OCI-M2 (cell line): ENCODE data around the gene KCNMB3.
"Not testable (repeated sequence)": the region's sequence is repeated elsewhere in the genome, so short reads cannot be mapped to it uniquely, and the experiment has no call there.

ENCODE experiments used
- DNase-seq: peaks from one replicate; lab custom pipeline; 2025; ENCODE audit not compliant: unreplicated experiment; lab: John Stamatoyannopoulos, UW

Gene KCNMB3

GRCh38 chr3:179265092-179265491, 14.2 kb upstream of the KCNMB3 start:
- no peak for DNase-seq

GRCh38 chr3:179264449-179264848, 13.5 kb upstream of the KCNMB3 start:
- DNase-seq = no peak

GRCh38 chr3:179263134-179263533, 12.2 kb upstream of the KCNMB3 start:
- DNase-seq = no peak

GRCh38 chr3:179260949-179261765, 10.2 kb upstream of the KCNMB3 start:
- no peak for DNase-seq

GRCh38 chr3:179259959-179260756, 9.2 kb upstream of the KCNMB3 start:
- not testable (repeated sequence) for DNase-seq

GRCh38 chr3:179258820-179259219, 7.9 kb upstream of the KCNMB3 start:
- no peak for DNase-seq

- not testable (repeated sequence) for DNase-seq
These were observed 6.8 kb upstream of the KCNMB3 start for GRCh38 chr3:179257742-179258141.

GRCh38 chr3:179256813-179257212, 5.9 kb upstream of the KCNMB3 start:
- DNase-seq = no peak

- no peak for DNase-seq
These were observed 3.5 kb downstream of the KCNMB3 start for GRCh38 chr3:179247289-179248015.

- no peak for DNase-seq
These were observed 6.0 kb downstream of the KCNMB3 start for GRCh38 chr3:179244878-179245277.

- not testable (repeated sequence) for DNase-seq
These were observed 8.1 kb downstream of the KCNMB3 start for GRCh38 chr3:179242859-179243258.

GRCh38 chr3:179240299-179240698, 10.6 kb downstream of the KCNMB3 start:
- DNase-seq = not testable (repeated sequence)

- DNase-seq = no peak
These were observed 14.1 kb downstream of the KCNMB3 start for GRCh38 chr3:179236669-179237301.

- DNase-seq = no peak
These were observed 16.7 kb downstream of the KCNMB3 start for GRCh38 chr3:179234199-179234598.

- DNase-seq = no peak
These were observed 17.9 kb downstream of the KCNMB3 start for GRCh38 chr3:179233043-179233442.

- no peak for DNase-seq
These were observed 21.7 kb downstream of the KCNMB3 start for GRCh38 chr3:179229177-179229576.

- DNase-seq = no peak
These were observed 23.6 kb downstream of the KCNMB3 start for GRCh38 chr3:179227349-179227748.

- no peak for DNase-seq
These were observed 26.3 kb downstream of the KCNMB3 start for GRCh38 chr3:179224584-179224983.

- no peak for DNase-seq
These were observed 27.4 kb downstream of the KCNMB3 start for GRCh38 chr3:179223548-179223947.

GRCh38 chr3:179218213-179218612, 32.7 kb downstream of the KCNMB3 start:
- DNase-seq = not testable (repeated sequence)

- DNase-seq = not testable (repeated sequence)
These were observed 35.4 kb downstream of the KCNMB3 start for GRCh38 chr3:179215550-179215949.
